Measurements from ENCODE around the gene FUT3. TPM values are rescaled to one million over a fixed set of nuclear protein-coding genes. Genes with fewer than 3 reads are reported as not detected.

Gene FUT3
- total and polyA plus RNA-seq, 2 of the 8 experiments (the other 6 are each of a cell fraction or from before 2014, with no cell fraction given): 0.15 to 0.63 TPM

DNA sequence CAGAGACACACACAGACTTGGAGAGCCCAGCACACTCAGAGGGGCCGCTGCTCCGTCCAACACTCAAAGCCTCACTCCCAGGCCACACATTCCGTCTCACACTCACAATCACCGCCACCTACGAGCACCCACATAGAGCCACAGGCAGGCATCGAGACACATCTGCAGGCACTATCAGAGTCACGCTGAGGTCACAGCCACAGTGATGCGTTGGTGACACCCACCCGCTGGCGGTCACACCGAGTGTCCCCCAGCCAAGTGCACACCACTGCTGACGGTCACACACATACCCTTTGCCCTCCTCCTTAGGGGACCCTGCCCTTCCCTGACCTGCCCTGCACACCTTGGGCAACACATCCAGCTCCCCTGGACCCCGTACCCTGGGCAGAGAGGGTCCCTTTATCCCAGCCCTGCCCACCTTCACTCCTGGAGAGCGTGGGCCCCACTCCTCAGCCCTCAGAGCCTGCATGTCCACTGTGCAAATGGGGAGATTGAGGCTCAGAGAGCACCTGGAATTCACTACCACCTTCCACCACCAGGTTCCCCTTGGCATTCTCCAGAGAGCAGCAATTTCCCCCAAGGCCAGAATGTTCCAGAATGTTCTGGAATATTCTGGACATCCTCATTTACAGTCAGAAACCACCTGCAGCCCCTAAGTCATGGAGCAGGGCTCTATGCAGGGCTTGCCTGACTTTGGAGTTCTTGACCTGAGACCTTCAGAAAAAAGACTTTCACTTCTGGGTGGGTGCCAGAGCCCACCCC lies 13.7 kb upstream of the FUT3 start (continued):
- no peak for TF ChIP-seq HDAC2 (IDR thresholded peaks at IDR 0.05; ENCODE audit: borderline replicate concordance in 1 of 2, low read depth in 2 of 2, low read length in 2 of 2)
- no peak for TF ChIP-seq SIX5 (IDR thresholded peaks at IDR 0.05; ENCODE audit: low read depth, low read length)
- no peak for TF ChIP-seq ZNF274 (IDR thresholded peaks at IDR 0.05; ENCODE audit: borderline replicate concordance, extremely low read depth, low read length)
- TF ChIP-seq CBX5 (IDR thresholded peaks at IDR 0.05; ENCODE audit: low read depth, low read length): no peak

All from H1 (cell line).